ENCODE data around the gene XYLT1. TPM values are rescaled to one million over a fixed set of nuclear protein-coding genes. Genes with fewer than 3 reads are reported as not detected.

Gene XYLT1
- total RNA-seq, 3 donors from 2014 or later = 23.1 to 44.0 (median 34.1) TPM

GRCh38 chr16:17303101-17303500 lies 167.7 kb downstream of the XYLT1 start:
- TF ChIP-seq CTCF (IDR thresholded peaks at IDR 0.05) = no peak
- DNase-seq (peak in 2 of 3 donors; percentile 50 to 72), ATAC-seq (peak; percentile 75)
- intact Hi-C loops (cut with DNase I, micrococcal nuclease) = no loop called here
- H3K4me1 ChIP-seq (ENCODE audit: low read depth) = peaks cover 40% of the 10 kb centered on the region
- no peak overlapping the region for H3K4me3 ChIP-seq
- H3K9me3 ChIP-seq = no peaks in the 10 kb centered on the region
- no peaks in the 10 kb centered on the region for H3K36me3 ChIP-seq (ENCODE audit: low read depth)

GRCh38 chr16:17302620-17303019 lies 168.1 kb downstream of the XYLT1 start:
- H3K36me3 ChIP-seq (ENCODE audit: low read depth) = no peaks in the 10 kb centered on the region
- DNase-seq (no peak), ATAC-seq (no peak)
- intact Hi-C loops (cut with DNase I, micrococcal nuclease) = no loop called here
- TF ChIP-seq CTCF (IDR thresholded peaks at IDR 0.05) = no peak
- H3K4me1 ChIP-seq (ENCODE audit: low read depth) = peaks cover 37% of the 10 kb centered on the region
- no peak overlapping the region for H3K4me3 ChIP-seq
- H3K9me3 ChIP-seq = no peaks in the 10 kb centered on the region

- Histone ChIP-seq H3K9me3 (no peaks in the 10 kb centered on the region), H3K4me1 (ENCODE audit: low read depth) (peaks cover 37% of the 10 kb centered on the region), H3K36me3 (ENCODE audit: low read depth) (no peaks in the 10 kb centered on the region), H3K4me3 (no peak overlapping the region)
- intact Hi-C loops (cut with DNase I, micrococcal nuclease) = no loop called here
- no peak for TF ChIP-seq CTCF (IDR thresholded peaks at IDR 0.05)
- peak in 1 of 3 donors; percentile 25 for DNase-seq
- ATAC-seq = no peak
Observed at GRCh38 chr16:17302214-17302613, 168.5 kb downstream of the XYLT1 start.

- H3K9me3 ChIP-seq = no peaks in the 10 kb centered on the region
- peaks cover 37% of the 10 kb centered on the region for H3K4me1 ChIP-seq (ENCODE audit: low read depth)
- no peak overlapping the region for H3K4me3 ChIP-seq
- DNase-seq = peak in 1 of 3 donors; percentile 64
- no peak for TF ChIP-seq CTCF (IDR thresholded peaks at IDR 0.05)
- intact Hi-C loops (cut with DNase I, micrococcal nuclease) = no loop called here
- peak; percentile 63 for ATAC-seq
- no peaks in the 10 kb centered on the region for H3K36me3 ChIP-seq (ENCODE audit: low read depth)
Observed at GRCh38 chr16:17301593-17302135, 169.1 kb downstream of the XYLT1 start.

- no peak for DNase-seq
- intact Hi-C loops (cut with DNase I, micrococcal nuclease) = no loop called here
- no peaks in the 10 kb centered on the region for H3K9me3 ChIP-seq
- H3K4me3 ChIP-seq = no peak overlapping the region
- TF ChIP-seq CTCF (IDR thresholded peaks at IDR 0.05) = no peak
- no peak for ATAC-seq
- H3K4me1 ChIP-seq (ENCODE audit: low read depth) = peaks cover 37% of the 10 kb centered on the region
- H3K36me3 ChIP-seq (ENCODE audit: low read depth) = no peaks in the 10 kb centered on the region
Observed at GRCh38 chr16:17301184-17301583, 169.6 kb downstream of the XYLT1 start.

GRCh38 chr16:17299790-17300189 lies 171.0 kb downstream of the XYLT1 start:
- Histone ChIP-seq H3K36me3 (ENCODE audit: low read depth) (no peaks in the 10 kb centered on the region), H3K4me3 (no peak overlapping the region), H3K4me1 (ENCODE audit: low read depth) (peaks cover 34% of the 10 kb centered on the region), H3K9me3 (no peaks in the 10 kb centered on the region)
- ATAC-seq = no peak
- intact Hi-C loops (cut with DNase I, micrococcal nuclease) = no loop called here
- DNase-seq = no peak
- no peak for TF ChIP-seq CTCF (IDR thresholded peaks at IDR 0.05)
